Fibroblast of skin of right quadriceps (primary cell): Measurements from ENCODE around the gene STAT5B.
"Not testable (repeated sequence)": the region's sequence is repeated elsewhere in the genome, so short reads cannot be mapped to it uniquely, and the experiment has no call there.

Experiments used
- DNase-seq: peaks from one replicate; pipeline ENCODE4 v3.0.0-alpha.2; 2013

The STAT5B gene

GRCh38 chr17:42264366-42264765 lies 11.8 kb downstream of the STAT5B start:
- not testable (repeated sequence) for DNase-seq

- DNase-seq = no peak
Measured at GRCh38 chr17:42260318-42260717, 15.9 kb downstream of the STAT5B start.

- DNase-seq = no peak
Measured at GRCh38 chr17:42255445-42255844, 20.7 kb downstream of the STAT5B start.

GRCh38 chr17:42253578-42253977 lies 22.6 kb downstream of the STAT5B start:
- no peak for DNase-seq

GRCh38 chr17:42252597-42253550 lies 23.3 kb downstream of the STAT5B start:
- DNase-seq = peak; percentile 50

- no peak for DNase-seq
Measured at GRCh38 chr17:42251115-42251514, 25.1 kb downstream of the STAT5B start.

GRCh38 chr17:42249681-42250446 lies 26.3 kb downstream of the STAT5B start:
- no peak for DNase-seq

GRCh38 chr17:42248351-42249179 lies 27.6 kb downstream of the STAT5B start:
- peak; percentile 69 for DNase-seq

GRCh38 chr17:42247734-42248133 lies 28.5 kb downstream of the STAT5B start:
- DNase-seq = peak; percentile 76

- DNase-seq = no peak
Measured at GRCh38 chr17:42246515-42246914, 29.7 kb downstream of the STAT5B start.

- DNase-seq = not testable (repeated sequence)
Measured at GRCh38 chr17:42245183-42245582, 31.0 kb downstream of the STAT5B start.

GRCh38 chr17:42244116-42244515 lies 32.1 kb downstream of the STAT5B start:
- not testable (repeated sequence) for DNase-seq

- no peak for DNase-seq
Measured at GRCh38 chr17:42243493-42243982, 32.7 kb downstream of the STAT5B start.

- no peak for DNase-seq
Measured at GRCh38 chr17:42241871-42242270, 34.3 kb downstream of the STAT5B start.

- not testable (repeated sequence) for DNase-seq
Measured at GRCh38 chr17:42240863-42241262, 35.3 kb downstream of the STAT5B start.

- no peak for DNase-seq
Measured at GRCh38 chr17:42240201-42240600, 36.0 kb downstream of the STAT5B start.

GRCh38 chr17:42239576-42239975 lies 36.6 kb downstream of the STAT5B start:
- not testable (repeated sequence) for DNase-seq

GRCh38 chr17:42236760-42237159 lies 39.4 kb downstream of the STAT5B start:
- DNase-seq = no peak

GRCh38 chr17:42233994-42234393 lies 42.2 kb downstream of the STAT5B start:
- no peak for DNase-seq

GRCh38 chr17:42233156-42233555 lies 43.0 kb downstream of the STAT5B start:
- DNase-seq = peak; percentile 60

GRCh38 chr17:42230225-42230624 lies 46.0 kb downstream of the STAT5B start:
- no peak for DNase-seq

- no peak for DNase-seq
Measured at GRCh38 chr17:42227849-42228700, 48.1 kb downstream of the STAT5B start.
